ENCODE data around the gene STAP2. TPM values are rescaled to one million over a fixed set of nuclear protein-coding genes. Genes with fewer than 3 reads are reported as not detected.

The STAP2 gene
- total RNA-seq, 1 experiment from 2014 or later: 20.3 TPM

GRCh38 chr19:4368128-4368820, 29.6 kb upstream of the STAP2 start:
- Mint-ChIP-seq H3K36me3 (ENCODE audit: insufficient read depth, unreplicated experiment) (peaks cover 63% of the 10 kb centered on the region), H3K27ac (ENCODE audit: low read depth, unreplicated experiment) (peak overlapping the region; percentile 85), H3K9me3 (ENCODE audit: unreplicated experiment) (no peaks in the 10 kb centered on the region), H3K4me1 (ENCODE audit: insufficient read depth, unreplicated experiment) (peaks cover 11% of the 10 kb centered on the region), H3K27me3 (ENCODE audit: insufficient read depth, unreplicated experiment) (no peaks in the 10 kb centered on the region), H3K4me3 (ENCODE audit: unreplicated experiment) (peak overlapping the region; percentile 73)
- peak; percentile 52 for DNase-seq (ENCODE audit: unreplicated experiment)
- no peak for TF ChIP-seq CTCF (IDR thresholded peaks at IDR 0.05; ENCODE audit: unreplicated experiment)
- intact Hi-C loops (cut with micrococcal nuclease): no loop called here
- ChIA-PET CTCF (interaction anchor here (0.6 to 1.1 kb wide), 6 partner anchors 8 to 32 kb away, joined by 3 to 4 read pairs (median 4); partner anchors contain the start of gene MPND), POLR2A (interaction anchor here (0.8 to 2.3 kb wide), 7 partner anchors 9 to 33 kb away, joined by 3 to 22 read pairs (median 4); partner anchors contain the start of genes CHAF1A, MPND and SH3GL1)
- no TSS peak for BruUV-seq (replicated peaks)

- H3K4me1 Mint-ChIP-seq (ENCODE audit: insufficient read depth, unreplicated experiment): peaks cover 11% of the 10 kb centered on the region
- BruUV-seq (replicated peaks): no TSS peak
- H3K27ac Mint-ChIP-seq (ENCODE audit: low read depth, unreplicated experiment): peak overlapping the region; percentile 85
- intact Hi-C loops (cut with micrococcal nuclease): no loop called here
- no peaks in the 10 kb centered on the region for H3K9me3 Mint-ChIP-seq (ENCODE audit: unreplicated experiment)
- peak overlapping the region; percentile 35 for H3K4me3 Mint-ChIP-seq (ENCODE audit: unreplicated experiment)
- ChIA-PET POLR2A (interaction anchor here (2.3 kb wide), 1 partner anchor 34 kb away, joined by 22 read pairs; the partner anchor contains the start of genes CHAF1A and SH3GL1), CTCF (interaction anchor here (0.7 to 1.1 kb wide), 4 partner anchors 9 to 389 kb away, joined by 3 to 4 read pairs (median 3); no protein-coding TSS in a partner anchor)
- H3K27me3 Mint-ChIP-seq (ENCODE audit: insufficient read depth, unreplicated experiment): no peaks in the 10 kb centered on the region
- peaks cover 67% of the 10 kb centered on the region for H3K36me3 Mint-ChIP-seq (ENCODE audit: insufficient read depth, unreplicated experiment)
- no peak for TF ChIP-seq CTCF (IDR thresholded peaks at IDR 0.05; ENCODE audit: unreplicated experiment)
- no peak for DNase-seq (ENCODE audit: unreplicated experiment)
Measured at GRCh38 chr19:4367781-4368127, 29.1 kb upstream of the STAP2 start.

GRCh38 chr19:4367336-4367723, 28.7 kb upstream of the STAP2 start:
- ChIA-PET CTCF (interaction anchor here (0.7 to 2.9 kb wide), 4 partner anchors 15 to 388 kb away, joined by 3 to 23 read pairs (median 3); no protein-coding TSS in a partner anchor), POLR2A (interaction anchor here (0.6 to 2.5 kb wide), 4 partner anchors 25 to 65 kb away, joined by 3 to 22 read pairs (median 6); partner anchors contain the start of genes CHAF1A, SH3GL1 and STAP2)
- no peaks in the 10 kb centered on the region for H3K27me3 Mint-ChIP-seq (ENCODE audit: insufficient read depth, unreplicated experiment)
- DNase-seq (ENCODE audit: unreplicated experiment): no peak
- H3K27ac Mint-ChIP-seq (ENCODE audit: low read depth, unreplicated experiment): no peak overlapping the region
- H3K9me3 Mint-ChIP-seq (ENCODE audit: unreplicated experiment): no peaks in the 10 kb centered on the region
- H3K4me3 Mint-ChIP-seq (ENCODE audit: unreplicated experiment): no peak overlapping the region
- intact Hi-C loops (cut with micrococcal nuclease): no loop called here
- no peak for TF ChIP-seq CTCF (IDR thresholded peaks at IDR 0.05; ENCODE audit: unreplicated experiment)
- H3K4me1 Mint-ChIP-seq (ENCODE audit: insufficient read depth, unreplicated experiment): peaks cover 11% of the 10 kb centered on the region
- BruUV-seq (replicated peaks): no TSS peak
- peaks cover 72% of the 10 kb centered on the region for H3K36me3 Mint-ChIP-seq (ENCODE audit: insufficient read depth, unreplicated experiment)

- POLR2A ChIA-PET: interaction anchor here (0.5 to 2.5 kb wide), 5 partner anchors 11 to 66 kb away, joined by 3 to 22 read pairs (median 4); partner anchors contain the start of genes CHAF1A, SH3GL1 and STAP2
- Mint-ChIP-seq H3K9me3 (ENCODE audit: unreplicated experiment) (no peaks in the 10 kb centered on the region), H3K4me1 (ENCODE audit: insufficient read depth, unreplicated experiment) (peaks cover 11% of the 10 kb centered on the region), H3K4me3 (ENCODE audit: unreplicated experiment) (no peak overlapping the region), H3K27me3 (ENCODE audit: insufficient read depth, unreplicated experiment) (no peaks in the 10 kb centered on the region), H3K36me3 (ENCODE audit: insufficient read depth, unreplicated experiment) (peaks cover 72% of the 10 kb centered on the region), H3K27ac (ENCODE audit: low read depth, unreplicated experiment) (no peak overlapping the region)
- DNase-seq (ENCODE audit: unreplicated experiment): no peak
- BruUV-seq (replicated peaks): no TSS peak
- intact Hi-C loops (cut with micrococcal nuclease): no loop called here
- TF ChIP-seq CTCF (IDR thresholded peaks at IDR 0.05; ENCODE audit: unreplicated experiment): no peak
- CTCF ChIA-PET: interaction anchor here (0.7 to 2.9 kb wide), 3 partner anchors 14 to 388 kb away, joined by 3 to 23 read pairs (median 3); no protein-coding TSS in a partner anchor
Measured at GRCh38 chr19:4366666-4367335, 28.2 kb upstream of the STAP2 start.
